Esophagus muscularis mucosa (tissue), 4 donors: Measurements from ENCODE around the gene APOC1.

Experiments used
- CTCF ChIP-seq, 3 experiments: fragments of 200-600 bp in 2 of 3; fragments of 450-650 bp in 1 of 3; sonication (generic) in 2 of 3; IDR thresholded peaks; one replicate each; pipeline ENCODE4 v1.5.1; 2017 to 2019; ENCODE audit warnings: antibody characterized with exemption in 3 of 3, mild to moderate bottlenecking in 2 of 3, moderate library complexity in 1 of 3
- EP300 ChIP-seq: sonication (generic); formaldehyde crosslinking; IDR thresholded peaks from one replicate; pipeline ENCODE4 v1.6.1; 2017; ENCODE audit warnings: antibody characterized with exemption
- POLR2A ChIP-seq: fragments of 450-650 bp; IDR thresholded peaks from one replicate; pipeline ENCODE4 v1.6.1; 2017; ENCODE audit warnings: antibody characterized with exemption, moderate library complexity, mild to moderate bottlenecking, low read depth
- POLR2AphosphoS5 ChIP-seq, 2 donors: sonication (generic); formaldehyde crosslinking; IDR thresholded peaks; one replicate each; pipeline ENCODE4 v1.6.1; 2017; ENCODE audit warnings: antibody characterized with exemption in 2 of 2

- TF ChIP-seq EP300 = no peak
- TF ChIP-seq POLR2AphosphoS5 (IDR thresholded peaks at IDR 0.05) = no peak
- no peak for TF ChIP-seq CTCF (IDR thresholded peaks at IDR 0.05)
- no peak for TF ChIP-seq POLR2A
Measured at GRCh38 chr19:44968670-44969069, 54.3 kb downstream of the APOC1 start.
